ENCODE measurements around the gene PLXNA2.

PLXNA2 gene

GRCh38 chr1:208221291-208221622, 22.9 kb downstream of the PLXNA2 start:
- no peak for DNase-seq (ENCODE audit: low spot score)

- peak; percentile 91 for DNase-seq (ENCODE audit: low spot score)
Observed at GRCh38 chr1:208219659-208220282, 24.4 kb downstream of the PLXNA2 start.

DNA sequence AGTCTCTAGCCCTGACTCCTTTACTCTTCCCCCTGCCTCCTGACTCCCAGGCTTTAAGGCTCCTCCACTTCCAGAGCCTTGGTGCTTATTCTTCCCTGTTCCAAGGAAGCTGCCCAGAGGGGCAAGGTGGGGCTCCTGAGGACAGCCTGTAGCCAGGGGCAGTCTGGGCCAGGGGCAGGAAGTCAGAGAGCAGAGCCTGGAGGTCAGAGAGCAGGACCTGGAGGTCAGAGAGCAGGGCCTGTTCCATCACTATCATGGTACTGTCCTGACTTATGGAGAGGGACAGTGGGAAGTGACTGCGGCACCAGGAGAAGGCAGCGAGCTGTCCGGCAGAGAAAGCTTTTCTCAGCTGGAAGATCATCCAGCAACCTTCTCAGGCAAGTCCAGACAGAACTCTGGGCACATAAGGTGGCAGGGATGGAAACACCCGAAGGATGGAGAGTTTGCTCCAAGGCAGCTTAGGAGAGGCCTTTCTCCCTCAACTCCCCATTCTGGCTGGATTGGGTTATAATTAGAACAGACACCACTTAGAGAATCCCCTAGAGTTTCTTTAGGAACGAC, 25.0 kb downstream of the PLXNA2 start:
- DNase-seq (ENCODE audit: low spot score): no peak

DNA sequence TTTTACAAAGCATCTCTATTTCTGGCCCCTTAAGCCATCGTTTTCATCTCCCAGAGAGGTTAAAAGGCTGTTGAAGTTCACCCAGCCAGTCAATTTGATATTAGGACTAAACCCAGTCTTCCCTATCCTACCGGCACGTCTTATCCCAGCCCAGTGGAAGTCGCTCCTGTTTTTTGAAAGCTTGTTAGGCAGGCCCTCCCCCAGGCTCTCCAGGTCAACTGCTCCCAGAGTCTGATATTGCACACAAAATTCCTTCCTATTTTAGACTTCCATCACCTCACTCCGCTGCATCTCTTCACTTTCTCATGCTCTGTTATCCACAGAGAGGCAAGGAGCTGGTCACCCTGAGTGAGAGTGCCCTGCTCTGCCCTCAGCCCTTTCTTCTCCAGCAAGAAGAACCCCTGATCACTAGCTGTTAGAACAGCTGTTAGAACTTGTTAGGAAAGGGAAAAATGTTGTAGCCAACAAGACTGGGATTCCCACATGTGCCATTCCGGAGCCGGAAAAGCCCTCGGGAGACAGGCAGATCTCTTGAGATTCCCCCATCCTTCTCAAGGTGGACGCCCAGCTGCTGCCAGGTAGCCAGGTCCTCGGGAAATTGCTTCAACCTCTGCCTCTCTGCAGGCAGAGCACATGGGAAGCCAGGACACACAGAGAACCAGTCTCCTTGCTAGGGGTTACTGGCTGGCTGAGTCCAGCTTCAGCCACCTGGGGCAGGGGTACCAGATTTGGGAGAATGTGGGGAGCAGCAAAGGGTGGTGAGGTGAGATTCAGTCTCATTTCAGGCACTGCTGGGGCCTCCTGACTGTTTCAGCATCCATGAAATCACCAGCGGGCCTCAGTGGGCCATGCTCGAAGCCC, 25.7 kb downstream of the PLXNA2 start:
- no peak for DNase-seq (ENCODE audit: low spot score)

- DNase-seq (ENCODE audit: low spot score): no peak
Observed at GRCh38 chr1:208217781-208218180, 26.4 kb downstream of the PLXNA2 start.

GRCh38 chr1:208216806-208217205, 27.4 kb downstream of the PLXNA2 start:
- no peak for DNase-seq (ENCODE audit: low spot score)

DNA sequence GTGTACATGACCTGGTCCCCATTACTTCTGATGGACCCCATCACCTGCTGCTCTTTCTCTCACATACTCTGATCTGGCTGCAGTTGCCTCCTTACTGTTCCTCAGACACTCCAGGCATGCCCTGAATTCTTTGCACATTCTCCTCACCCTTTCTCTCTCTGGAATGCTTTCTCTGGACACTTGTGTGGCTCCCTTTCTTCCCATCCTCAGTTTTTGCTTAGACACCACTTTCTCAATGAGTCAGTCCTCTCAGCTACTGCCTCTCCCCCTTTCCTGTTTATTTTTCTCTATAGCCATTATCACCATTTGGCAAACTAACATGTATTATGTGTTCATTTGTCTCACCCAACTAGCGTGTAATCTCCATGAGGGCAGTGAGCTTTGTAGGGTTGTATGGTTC, 28.1 kb downstream of the PLXNA2 start:
- DNase-seq (ENCODE audit: low spot score): no peak

- no peak for DNase-seq (ENCODE audit: low spot score)
Observed at GRCh38 chr1:208215393-208215792, 28.8 kb downstream of the PLXNA2 start.

- DNase-seq (ENCODE audit: low spot score): peak; percentile 62
Observed at GRCh38 chr1:208213786-208214185, 30.4 kb downstream of the PLXNA2 start.

DNA sequence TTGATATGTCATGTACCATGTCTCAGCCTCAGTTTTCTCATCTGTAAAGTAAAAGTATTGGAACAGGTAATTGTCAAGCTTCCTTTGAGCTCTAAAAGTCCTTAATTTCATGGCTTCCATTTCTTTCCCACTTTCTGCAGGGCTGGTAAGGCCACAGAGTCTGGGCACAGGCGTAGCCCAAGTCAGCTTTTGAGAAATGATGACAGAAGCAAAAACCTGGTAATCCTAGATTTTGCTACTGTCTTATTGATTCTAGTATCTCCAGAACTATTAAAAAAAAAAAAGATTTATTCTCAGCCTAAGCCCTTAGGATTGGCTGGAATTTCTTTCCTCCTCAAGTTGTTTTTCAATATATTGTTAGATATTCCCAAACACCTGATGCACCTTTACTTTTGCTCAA, 31.3 kb downstream of the PLXNA2 start:
- DNase-seq (ENCODE audit: low spot score): no peak

- DNase-seq (ENCODE audit: low spot score): peak; percentile 82
Observed at GRCh38 chr1:208211921-208212843, 32.0 kb downstream of the PLXNA2 start.

DNA sequence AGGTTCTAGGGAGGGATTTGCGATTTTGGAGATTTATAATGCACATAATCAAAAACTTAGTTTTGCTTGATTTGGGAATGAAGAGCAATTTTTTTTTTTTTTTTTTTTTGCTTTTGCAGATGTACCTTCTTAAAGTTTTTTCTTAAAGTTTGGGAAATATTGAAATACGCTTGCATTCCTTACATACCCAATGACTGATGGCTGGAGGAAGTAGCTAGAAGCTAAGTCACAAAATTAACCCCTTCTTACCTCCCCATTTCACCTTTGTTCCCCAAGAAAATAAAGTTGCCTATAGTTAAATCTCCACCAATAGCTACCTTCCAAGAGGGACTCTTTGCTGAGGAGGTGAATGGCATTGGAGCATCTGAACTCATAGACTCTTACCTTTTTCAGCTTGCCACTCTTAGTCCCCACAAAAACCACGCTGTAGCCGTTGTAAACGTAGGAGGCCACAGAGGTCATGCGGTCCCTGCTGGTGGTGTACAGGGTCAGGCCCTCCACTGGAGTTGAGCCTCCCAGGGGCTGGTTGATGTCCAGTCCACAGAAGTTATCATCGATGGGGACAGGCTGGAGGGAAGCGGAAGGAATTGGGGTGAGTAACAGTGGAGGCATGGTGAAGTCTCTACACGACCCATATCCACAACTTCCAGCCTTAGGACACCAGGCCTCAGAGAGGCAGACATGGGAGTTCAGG, 34.1 kb downstream of the PLXNA2 start:
- no peak for DNase-seq (ENCODE audit: low spot score)

- DNase-seq (ENCODE audit: low spot score): no peak
Observed at GRCh38 chr1:208209286-208209685, 34.9 kb downstream of the PLXNA2 start.

- DNase-seq (ENCODE audit: low spot score): no peak
Observed at GRCh38 chr1:208208132-208208487, 36.1 kb downstream of the PLXNA2 start.

GRCh38 chr1:208207388-208208131, 36.6 kb downstream of the PLXNA2 start:
- peak; percentile 99 for DNase-seq (ENCODE audit: low spot score)

- no peak for DNase-seq (ENCODE audit: low spot score)
Observed at GRCh38 chr1:208206092-208206698, 38.0 kb downstream of the PLXNA2 start.

DNA sequence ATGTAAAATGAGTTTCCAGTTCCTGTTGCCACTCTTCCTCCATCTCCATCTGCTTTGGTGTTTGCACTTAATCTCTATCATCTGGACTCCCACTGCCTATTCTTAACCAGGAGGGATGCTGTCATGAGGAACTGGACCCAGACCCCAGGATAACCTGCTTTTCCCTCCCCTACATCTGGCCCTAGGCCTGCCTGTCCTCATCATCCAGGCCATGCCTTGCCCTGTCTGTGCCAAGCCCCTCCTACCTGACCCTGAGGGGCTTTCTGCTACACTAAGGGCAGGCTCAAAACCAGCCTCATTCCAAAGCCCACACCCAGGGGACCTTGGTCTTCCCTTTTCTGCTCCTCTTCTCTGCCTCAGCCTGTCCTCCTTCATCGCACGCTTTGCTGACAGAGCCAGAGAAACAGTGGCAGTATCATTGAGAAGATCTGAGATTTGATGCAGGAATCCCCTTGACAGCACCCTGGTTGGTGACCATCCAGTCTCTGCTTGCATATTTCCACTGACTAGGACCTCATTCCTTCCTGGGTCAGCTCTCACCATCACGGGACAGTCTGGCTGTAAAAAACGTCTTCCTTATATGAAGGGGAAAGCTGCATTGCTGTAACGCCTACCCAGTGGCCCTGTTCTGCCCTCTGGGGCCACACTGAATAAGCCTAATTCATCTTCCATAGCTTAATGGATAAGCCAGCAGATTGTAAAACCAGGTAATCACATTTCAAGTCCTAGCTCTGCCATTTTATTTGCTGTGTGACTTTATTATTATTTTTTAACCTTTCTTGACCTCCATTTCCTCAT, 38.8 kb downstream of the PLXNA2 start:
- no peak for DNase-seq (ENCODE audit: low spot score)

DNA sequence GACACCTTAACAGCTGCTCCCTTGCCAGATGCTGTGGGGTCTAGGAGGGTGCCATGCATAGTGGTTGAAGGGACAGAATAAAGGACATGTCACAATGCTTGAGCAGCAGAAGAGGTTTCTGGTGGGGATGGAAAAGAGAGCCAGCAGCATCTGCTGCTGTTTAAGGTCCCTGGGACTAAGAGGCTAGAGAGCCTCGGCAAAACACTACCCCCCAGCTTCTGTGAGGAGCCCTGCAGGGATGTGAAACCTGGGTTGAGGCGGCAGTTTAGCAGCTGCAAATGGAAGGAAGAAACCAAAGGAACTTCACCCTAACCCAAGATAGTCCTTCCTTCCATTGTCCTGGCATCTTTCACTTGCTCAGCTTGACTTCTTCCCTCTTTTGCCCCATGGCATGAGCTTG, 39.4 kb downstream of the PLXNA2 start:
- DNase-seq (ENCODE audit: low spot score): no peak

GRCh38 chr1:208203848-208204609, 40.2 kb downstream of the PLXNA2 start:
- peak; percentile 81 for DNase-seq (ENCODE audit: low spot score)

All from kidney capillary endothelial cell (primary cell).